Loucy (cell line): ENCODE data around the gene SPATA32.

Experiments
- H2AFZ ChIP-seq: fragments of 200-600 bp; sonication (generic); 2 replicates; pipeline ENCODE4 v1.6.0; 2016; ENCODE audit warnings: antibody characterized with exemption, mild to moderate bottlenecking, low read length, moderate library complexity
- H3F3A ChIP-seq: fragments of 200-600 bp; 2 replicates; pipeline ENCODE4 v1.6.0; 2016; ENCODE audit warnings: antibody characterized with exemption, low read depth, mild to moderate bottlenecking
- H3K27me3 ChIP-seq: fragments of 200-600 bp; sonication (generic); 2 replicates; pipeline ENCODE4 v1.6.1; 2014; ENCODE audit warnings: low read length, mild to moderate bottlenecking; ENCODE audit not compliant: insufficient read depth, poor library complexity, severe bottlenecking
- H3K36me3 ChIP-seq: fragments of 200-600 bp; sonication (generic); 2 replicates; pipeline ENCODE4 v1.6.1; 2016; ENCODE audit warnings: low read length; ENCODE audit not compliant: insufficient read depth
- H3K4me1 ChIP-seq: fragments of 200-600 bp; sonication (generic); 2 replicates; pipeline ENCODE4 v1.5.1; 2014; ENCODE audit warnings: low read length, mild to moderate bottlenecking; ENCODE audit not compliant: insufficient read depth, poor library complexity, severe bottlenecking
- H3K4me2 ChIP-seq: fragments of 200-600 bp; sonication (generic); 2 replicates; pipeline ENCODE4 v1.6.0; 2014; ENCODE audit warnings: antibody characterized with exemption, low read length, low read depth, mild to moderate bottlenecking; ENCODE audit not compliant: poor library complexity, severe bottlenecking
- H3K4me3 ChIP-seq: fragments of 200-600 bp; sonication (generic); 2 replicates; pipeline ENCODE4 v1.5.1; 2014; ENCODE audit warnings: low read length, mild to moderate bottlenecking, mixed read lengths; ENCODE audit not compliant: poor library complexity, severe bottlenecking
- H3K79me2 ChIP-seq: fragments of 200-600 bp; sonication (generic); 2 replicates; pipeline ENCODE4 v1.6.1; 2014; ENCODE audit warnings: low read length; ENCODE audit not compliant: insufficient read depth
- H3K9ac ChIP-seq: fragments of 200-600 bp; sonication (generic); 2 replicates; pipeline ENCODE4 v1.6.0; 2014; ENCODE audit warnings: mild to moderate bottlenecking, low read depth, low read length, moderate library complexity; ENCODE audit not compliant: poor library complexity, severe bottlenecking
- H3K9me2 ChIP-seq: fragments of 200-600 bp; sonication (generic); replicated peaks from 2 replicates; pipeline ENCODE4 v1.6.1; 2016; ENCODE audit warnings: low read depth, low read length, mixed read lengths
- H3K9me3 ChIP-seq: fragments of 200-600 bp; sonication (generic); 2 replicates; pipeline ENCODE4 v1.6.1; 2014; ENCODE audit warnings: mild to moderate bottlenecking, antibody characterized with exemption, low read length, low read depth; ENCODE audit not compliant: insufficient read depth
- H4K20me1 ChIP-seq: fragments of 200-600 bp; sonication (generic); 2 replicates; pipeline ENCODE4 v1.6.0; 2014; ENCODE audit warnings: antibody characterized with exemption, low read length, mild to moderate bottlenecking; ENCODE audit not compliant: insufficient read depth, poor library complexity, severe bottlenecking
- CTCF ChIP-seq: fragments of 200-600 bp; sonication (generic); conservative IDR thresholded peaks from 2 replicates; pipeline ENCODE4 v1.5.1; 2014; ENCODE audit warnings: mild to moderate bottlenecking, antibody characterized with exemption, low read length
- EZH2phosphoT487 ChIP-seq: fragments of 200-600 bp; IDR thresholded peaks from 2 replicates; pipeline ENCODE4 v1.6.1; 2018; ENCODE audit warnings: antibody characterized with exemption, mild to moderate bottlenecking, moderate library complexity, borderline replicate concordance

The SPATA32 gene

GRCh38 chr17:45230787-45231480 is 31.0 kb downstream of the SPATA32 start:
- H2AFZ ChIP-seq = no peak overlapping the region
- H3K9ac ChIP-seq = no peak overlapping the region
- H3K79me2 ChIP-seq = peaks cover 83% of the 10 kb centered on the region
- H3K4me1 ChIP-seq = peaks cover 53% of the 10 kb centered on the region
- no peaks in the 10 kb centered on the region for H3K27me3 ChIP-seq
- TF ChIP-seq CTCF = no peak
- no peak for TF ChIP-seq EZH2phosphoT487
- H3K9me3 ChIP-seq = no peaks in the 10 kb centered on the region
- H4K20me1 ChIP-seq = peaks cover 61% of the 10 kb centered on the region
- peaks cover 36% of the 10 kb centered on the region; the same call in 1 of the 2 replicates for H3K36me3 ChIP-seq
- H3F3A ChIP-seq = no peaks in the 10 kb centered on the region
- no peak overlapping the region for H3K4me3 ChIP-seq
- H3K4me2 ChIP-seq = peak overlapping the region; percentile 87
- H3K9me2 ChIP-seq = no peaks in the 10 kb centered on the region

GRCh38 chr17:45230410-45230786 is 31.5 kb downstream of the SPATA32 start:
- H3K4me3 ChIP-seq = no peak overlapping the region
- no peaks in the 10 kb centered on the region for H3K9me2 ChIP-seq
- peaks cover 31% of the 10 kb centered on the region; the same call in 1 of the 2 replicates for H3K36me3 ChIP-seq
- H3K4me1 ChIP-seq = peaks cover 57% of the 10 kb centered on the region
- peak overlapping the region; percentile 87 for H3K4me2 ChIP-seq
- H3K79me2 ChIP-seq = peaks cover 84% of the 10 kb centered on the region
- no peak for TF ChIP-seq CTCF
- no peak for TF ChIP-seq EZH2phosphoT487
- no peaks in the 10 kb centered on the region for H3K27me3 ChIP-seq
- H2AFZ ChIP-seq = no peak overlapping the region
- peaks cover 59% of the 10 kb centered on the region for H4K20me1 ChIP-seq
- no peaks in the 10 kb centered on the region for H3K9me3 ChIP-seq
- H3K9ac ChIP-seq = no peak overlapping the region
- H3F3A ChIP-seq = peaks cover 4% of the 10 kb centered on the region

GRCh38 chr17:45229681-45230409 is 32.0 kb downstream of the SPATA32 start:
- H3K4me1 ChIP-seq = peaks cover 60% of the 10 kb centered on the region
- H3K79me2 ChIP-seq = peaks cover 84% of the 10 kb centered on the region
- TF ChIP-seq EZH2phosphoT487 (no peak), CTCF (no peak)
- H3F3A ChIP-seq = peaks cover 4% of the 10 kb centered on the region
- H4K20me1 ChIP-seq = peaks cover 54% of the 10 kb centered on the region
- no peaks in the 10 kb centered on the region for H3K9me2 ChIP-seq
- H2AFZ ChIP-seq = no peak overlapping the region
- H3K9me3 ChIP-seq = no peaks in the 10 kb centered on the region
- peaks cover 26% of the 10 kb centered on the region; the same call in 1 of the 2 replicates for H3K36me3 ChIP-seq
- no peaks in the 10 kb centered on the region for H3K27me3 ChIP-seq
- peak overlapping the region; percentile 13 for H3K9ac ChIP-seq
- H3K4me2 ChIP-seq = peak overlapping the region; percentile 87
- peak overlapping the region; percentile 87 for H3K4me3 ChIP-seq
